ENCODE data around the gene BUB3. TPM values are rescaled to one million over a fixed set of nuclear protein-coding genes. Genes with fewer than 3 reads are reported as not detected.

The BUB3 gene
- polyA plus RNA-seq, 2 of the 4 experiments (the other 2 are of a cell fraction) = 216 to 229 TPM

- no peaks in the 10 kb centered on the region for H3K9me3 ChIP-seq
- ATAC-seq (0 out of 6 replicates have a peak, but pooled peaks of 1 of the 2 experiments have one; percentile 2), FAIRE-seq (no peak), DNase-seq (ENCODE audit: low read depth in 1 of 2, low spot score in 1 of 2) (peak in 1 of 2 experiments; percentile 31)
- ChIA-PET CTCF (interaction anchor here (4.8 to 5.1 kb wide), 3 partner anchors 91 to 426 kb away, joined by 52 to 82 read pairs (median 76); no protein-coding TSS in a partner anchor), POLR2A (no interaction called here)
- peak within 1 kb of the TSS; percentile 43 to 74; a peak in 5 of 6 replicates for H3K27ac ChIP-seq
- peak within 1 kb of the TSS; percentile 96 for H3K4me2 ChIP-seq
- peak within 1 kb of the TSS; percentile 58 for H3K4me3 ChIP-seq
- 40% methylated on average over 21 of the region's 76 CpGs for WGBS (ENCODE audit: missing lambda C conversion rate)
- TF ChIP-seq HDAC2 (IDR thresholded peaks at IDR 0.05) = peak; percentile 35; the same call in 1 of the 2 replicates
- TF ChIP-seq KDM5A (IDR thresholded peaks at IDR 0.05) = no peak
- peaks cover 35% of the 10 kb centered on the region; the same call in 2 of the 3 replicates for H3K4me1 ChIP-seq
Observed at GRCh38 chr10:123135415-123136141, 18.6 kb upstream of the BUB3 start, which contains the start of gene HMX3. HMX3 (plus strand) TSS chr10:123135970; CDS start chr10:123136051, 81 bp downstream.

- ChIA-PET POLR2A (interaction anchor here (1.0 kb wide), 1 partner anchor 17 kb away, joined by 4 read pairs; the partner anchor contains the start of gene BUB3), CTCF (interaction anchor here (1.1 kb wide), 2 partner anchors 264 to 422 kb away, joined by 3 to 4 read pairs; no protein-coding TSS in a partner anchor)
- H3K4me3 ChIP-seq = peak overlapping the region; percentile 58
- no peak for FAIRE-seq
- no peaks in the 10 kb centered on the region for H3K9me3 ChIP-seq
- H3K4me2 ChIP-seq = peak overlapping the region; percentile 96
- TF ChIP-seq HDAC2 (IDR thresholded peaks at IDR 0.05) (no peak), ZC3H11A (IDR thresholded peaks at IDR 0.05) (no peak)
- WGBS (ENCODE audit: missing lambda C conversion rate) = 14% methylated on average over 21 of the region's 59 CpGs
- H3K27ac ChIP-seq = peak overlapping the region in 1 of 2 experiments; percentile 74; a peak in 3 of 6 replicates
- peaks cover 37% of the 10 kb centered on the region; the same call in 2 of the 3 replicates for H3K4me1 ChIP-seq
- DNase-seq (ENCODE audit: low read depth in 1 of 2, low spot score in 1 of 2) = no peak
- ATAC-seq = 0 out of 6 replicates have a peak, but pooled peaks of 1 of the 2 experiments have one; percentile 1
Observed at GRCh38 chr10:123136221-123136805, 17.9 kb upstream of the BUB3 start.

- Histone ChIP-seq H3K4me3 (peak overlapping the region; percentile 58), H3K4me1 (peaks cover 37% of the 10 kb centered on the region; the same call in 2 of the 3 replicates), H3K27ac (no peak overlapping the region; a peak in 1 of 6 replicates), H3K9me3 (no peaks in the 10 kb centered on the region), H3K4me2 (peak overlapping the region; percentile 96)
- CTCF ChIA-PET = interaction anchor here (1.1 kb wide), 2 partner anchors 263 to 421 kb away, joined by 3 to 4 read pairs; no protein-coding TSS in a partner anchor
- ATAC-seq (peak; percentile 6 to 17; a peak in 4 of 6 replicates), DNase-seq (ENCODE audit: low read depth in 1 of 2, low spot score in 1 of 2) (peak in 1 of 2 experiments; percentile 53), FAIRE-seq (no peak)
- WGBS (ENCODE audit: missing lambda C conversion rate) = 39% methylated on average over 59 of the region's 83 CpGs
- no peak for TF ChIP-seq BCL3 (IDR thresholded peaks at IDR 0.05)
- TF ChIP-seq CBX2 (IDR thresholded peaks at IDR 0.05; ENCODE audit: borderline replicate concordance, low read depth) = no peak
- TF ChIP-seq POLR2AphosphoS2 (conservative IDR thresholded peaks at IDR 0.05; ENCODE audit: low read length) = no peak
- TF ChIP-seq FOXS1 (CRISPR knock-in tag; IDR thresholded peaks at IDR 0.05) = no peak
- TF ChIP-seq E2F6 (IDR thresholded peaks at IDR 0.05; ENCODE audit: borderline replicate concordance, low read depth) = no peak
- TF ChIP-seq HDAC2 (IDR thresholded peaks at IDR 0.05) = 0 out of 2 replicates have a peak, but pooled peaks have one; percentile 20
- POLR2A ChIA-PET = interaction anchor here (1.0 kb wide), 1 partner anchor 17 kb away, joined by 4 read pairs; the partner anchor contains the start of gene BUB3
Observed at GRCh38 chr10:123136806-123137642, 17.2 kb upstream of the BUB3 start.

- Histone ChIP-seq H3K9me3 (no peaks in the 10 kb centered on the region), H3K4me3 (peak overlapping the region; percentile 42), H3K27ac (no peak overlapping the region), H3K4me1 (peaks cover 28% of the 10 kb centered on the region; the same call in 2 of the 3 replicates), H3K4me2 (peak overlapping the region; percentile 93)
- 41% methylated on average over 7 of the region's 7 CpGs for WGBS (ENCODE audit: missing lambda C conversion rate)
- DNase-seq (ENCODE audit: low read depth in 1 of 2, low spot score in 1 of 2) (no peak), FAIRE-seq (no peak), ATAC-seq (no peak)
- TF ChIP-seq MYC (IDR thresholded peaks at IDR 0.05; ENCODE audit: borderline replicate concordance, low read length) (no peak), EHF (CRISPR knock-in tag; IDR thresholded peaks at IDR 0.05) (no peak)
- CTCF ChIA-PET = interaction anchor here (0.6 to 4.2 kb wide), 10 partner anchors 8 to 241 kb away, joined by 3 to 38 read pairs (median 4); partner anchors contain the start of genes BUB3 and PSTK
- POLR2A ChIA-PET = interaction anchor here (0.6 to 1.9 kb wide), 2 partner anchors 15 to 241 kb away, joined by 5 to 6 read pairs; partner anchors contain the start of gene BUB3
Observed at GRCh38 chr10:123139165-123139520, 15.1 kb upstream of the BUB3 start.
